ENCODE results near the gene PTGER2. TPM values are rescaled to one million over a fixed set of nuclear protein-coding genes. Genes with fewer than 3 reads are reported as not detected.

PTGER2 gene
- total RNA-seq (2014; rRNA removed; shearing (Covaris generic)), result 0.78 and 1.6 TPM in 2 replicates

DNA sequence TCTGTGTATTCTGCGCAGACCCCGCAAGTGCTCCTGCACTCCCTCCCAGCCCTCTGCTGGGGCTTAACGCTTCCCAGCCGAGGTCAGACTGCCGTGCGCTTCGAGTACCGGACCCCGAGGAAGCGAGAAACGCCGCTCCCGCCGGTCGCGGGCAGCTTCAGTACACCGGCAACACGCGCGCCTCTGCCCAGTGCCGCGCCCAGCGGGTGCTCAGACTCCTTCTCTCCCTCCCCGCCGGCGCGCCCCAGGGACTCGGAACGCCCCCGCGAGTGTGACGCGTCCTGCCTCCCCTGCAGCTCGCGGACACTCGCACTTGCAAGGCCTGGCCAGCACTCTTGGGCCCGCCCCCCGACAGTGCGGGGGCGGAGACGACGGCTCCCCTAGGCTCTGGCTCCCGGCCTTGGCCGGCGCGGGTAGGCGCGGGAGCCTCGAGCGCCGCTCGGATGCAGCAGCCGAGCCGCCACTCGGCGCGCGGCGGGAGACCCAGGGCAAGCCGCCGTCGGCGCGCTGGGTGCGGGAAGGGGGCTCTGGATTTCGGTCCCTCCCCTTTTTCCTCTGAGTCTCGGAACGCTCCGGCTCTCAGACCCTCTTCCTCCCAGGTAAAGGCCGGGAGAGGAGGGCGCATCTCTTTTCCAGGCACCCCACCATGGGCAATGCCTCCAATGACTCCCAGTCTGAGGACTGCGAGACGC, at the start of gene PTGER2:
Gene PTGER2, plus strand, starts transcription at position 410 of the 692 bp plus-strand sequence. Its CDS starts 237 bp downstream, at position 647.
- DNase-seq (ENCODE audit: low read depth), result peak; percentile 87

DNA sequence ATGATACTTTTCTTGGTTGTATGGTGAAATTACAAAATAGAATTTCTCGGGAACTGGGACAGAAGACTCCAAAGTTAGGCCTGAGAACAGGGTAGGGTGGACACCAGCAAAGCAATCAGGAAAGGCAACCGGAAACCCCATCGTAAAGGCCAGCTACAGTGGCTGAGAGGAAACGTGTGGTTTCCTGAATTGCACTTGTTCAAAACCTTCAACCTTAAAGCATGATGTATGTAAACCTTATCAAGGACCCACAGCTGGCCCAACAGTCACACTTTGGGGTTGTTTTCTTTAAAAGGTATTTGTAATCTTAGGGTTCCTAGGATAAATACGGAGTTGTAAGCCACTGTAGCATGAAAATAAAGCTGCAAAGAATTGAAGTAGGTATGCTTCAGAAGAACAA, 48.9 kb upstream of the PTGER2 start:
- no peak for DNase-seq (ENCODE audit: low read depth)

DNA sequence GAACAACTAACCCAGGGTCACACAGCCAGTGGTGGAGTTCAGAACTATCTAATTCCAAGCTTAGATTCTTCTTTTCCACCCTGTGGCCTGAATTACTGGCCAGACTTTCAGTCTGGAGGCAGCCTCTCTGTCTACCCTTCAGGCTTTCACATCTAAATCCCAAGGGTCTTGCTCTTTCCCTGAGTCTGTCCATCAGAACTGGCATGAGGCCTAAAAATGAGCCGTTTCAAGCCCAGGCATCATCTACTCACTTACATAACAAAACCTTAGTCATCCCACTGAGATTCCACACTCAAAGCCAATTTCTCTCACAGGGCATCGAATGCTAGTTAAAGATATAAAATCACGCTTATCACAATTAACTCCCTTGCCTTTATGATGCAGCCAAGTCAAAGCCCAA, 47.9 kb upstream of the PTGER2 start:
- peak; percentile 27 for DNase-seq (ENCODE audit: low read depth)

DNA sequence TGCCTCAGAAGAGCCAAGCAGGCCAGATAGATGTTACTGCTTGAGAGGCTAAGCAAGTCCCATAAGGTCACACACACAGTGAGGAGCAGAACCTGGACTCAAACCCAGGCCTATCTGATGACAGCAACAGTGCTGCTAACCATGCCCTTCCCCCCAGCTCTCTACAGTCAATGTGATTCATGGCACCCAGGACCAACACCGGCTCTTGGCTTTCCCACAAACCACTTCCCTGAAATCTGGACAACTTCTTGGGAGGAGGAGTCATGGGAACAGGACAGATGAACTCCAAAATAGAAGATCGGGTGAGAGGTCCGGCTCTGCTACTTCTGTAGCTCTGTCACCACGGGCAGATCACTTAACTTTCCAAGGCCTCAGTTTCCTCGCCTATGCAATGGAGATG, 47.3 kb upstream of the PTGER2 start:
- peak; percentile 47 for DNase-seq (ENCODE audit: low read depth)

GRCh38 chr14:52267501-52268278, 46.4 kb upstream of the PTGER2 start, which contains the start of gene PTGDR:
PTGDR (plus strand) TSS chr14:52267698; CDS start chr14:52267815, 117 bp downstream.
- peak; percentile 8 for DNase-seq (ENCODE audit: low read depth)

- DNase-seq (ENCODE audit: low read depth), result no peak
These were observed 45.6 kb upstream of the PTGER2 start for GRCh38 chr14:52268279-52269061.

- DNase-seq (ENCODE audit: low read depth), result no peak
These were observed 45.0 kb upstream of the PTGER2 start for GRCh38 chr14:52269100-52269499.

DNA sequence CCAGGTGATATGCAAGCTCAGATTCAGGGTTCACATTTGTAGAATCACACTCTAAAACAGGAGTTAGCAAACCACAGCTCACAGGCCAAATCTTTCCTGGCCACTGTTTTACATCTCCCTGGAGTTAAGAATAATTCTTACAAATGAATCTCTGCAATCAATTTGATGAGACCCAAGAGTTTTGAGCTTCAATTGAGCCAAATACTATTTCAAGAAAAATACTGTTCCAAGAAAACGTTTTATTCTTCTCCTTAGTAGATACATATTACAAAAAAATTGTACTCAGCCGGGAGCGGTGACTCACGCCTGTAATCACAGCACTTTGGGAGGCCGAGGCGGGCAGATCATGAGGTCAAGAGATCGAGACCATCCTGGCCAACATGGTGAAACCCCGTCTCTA, 44.1 kb upstream of the PTGER2 start:
- DNase-seq (ENCODE audit: low read depth), result no peak

DNA sequence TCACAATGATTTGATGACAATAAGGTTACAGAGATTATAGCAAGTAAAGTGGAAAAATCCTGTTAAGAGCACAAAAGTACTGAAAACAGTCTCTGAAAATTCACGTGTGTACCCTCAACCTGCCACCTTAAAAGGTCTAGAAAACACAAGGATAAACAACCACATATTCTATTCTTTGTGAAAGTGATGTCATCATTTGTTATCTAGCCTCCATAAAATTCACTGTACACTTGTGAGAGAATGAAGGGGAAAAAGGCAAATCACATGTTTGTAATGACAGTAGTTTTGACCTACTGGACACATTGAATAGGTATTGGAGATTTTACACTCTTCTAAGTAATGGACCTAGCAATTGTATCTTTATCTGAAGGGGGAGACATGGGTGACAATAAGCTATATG, 42.6 kb upstream of the PTGER2 start:
- no peak for DNase-seq (ENCODE audit: low read depth)

DNA sequence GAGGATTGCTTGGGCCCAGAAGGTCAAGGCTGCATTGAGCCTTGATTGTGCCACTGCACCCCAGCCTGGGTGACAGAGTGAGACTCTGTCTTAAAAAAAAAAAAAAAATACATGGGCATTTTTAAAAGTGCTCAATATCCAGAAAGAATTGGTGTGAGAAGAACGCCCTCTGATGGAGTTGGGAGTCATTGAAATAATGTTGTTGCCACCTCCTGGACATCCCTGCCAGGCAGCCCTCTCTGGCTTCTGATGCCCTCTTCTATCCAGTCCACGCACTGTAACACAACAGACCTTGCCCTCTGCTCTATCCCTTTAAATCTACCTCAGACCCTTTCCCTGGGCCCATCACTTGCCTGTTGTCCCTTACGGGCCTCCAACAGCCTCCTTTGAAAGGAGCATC, 41.7 kb upstream of the PTGER2 start:
- DNase-seq (ENCODE audit: low read depth), result peak; percentile 32

DNA sequence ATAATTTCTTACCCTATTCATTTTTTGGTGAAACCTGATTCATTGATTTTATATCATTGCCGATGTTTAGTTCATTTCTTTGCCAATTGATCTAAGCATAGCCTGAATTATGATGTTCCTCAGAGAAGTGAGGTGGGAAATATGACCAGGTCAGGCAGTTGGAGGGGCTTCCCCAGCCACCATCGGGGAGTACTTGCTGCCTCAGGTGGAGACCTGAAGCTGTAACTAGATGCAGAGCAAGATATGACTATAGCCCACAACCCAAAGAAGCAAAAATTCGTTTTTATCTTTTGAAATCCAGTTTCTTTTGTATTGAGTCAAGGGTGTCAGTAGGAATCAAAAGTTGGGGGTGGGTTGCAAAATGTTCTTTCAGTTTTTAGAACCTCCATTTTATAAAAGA, 38.7 kb upstream of the PTGER2 start:
- DNase-seq (ENCODE audit: low read depth), result no peak

DNA sequence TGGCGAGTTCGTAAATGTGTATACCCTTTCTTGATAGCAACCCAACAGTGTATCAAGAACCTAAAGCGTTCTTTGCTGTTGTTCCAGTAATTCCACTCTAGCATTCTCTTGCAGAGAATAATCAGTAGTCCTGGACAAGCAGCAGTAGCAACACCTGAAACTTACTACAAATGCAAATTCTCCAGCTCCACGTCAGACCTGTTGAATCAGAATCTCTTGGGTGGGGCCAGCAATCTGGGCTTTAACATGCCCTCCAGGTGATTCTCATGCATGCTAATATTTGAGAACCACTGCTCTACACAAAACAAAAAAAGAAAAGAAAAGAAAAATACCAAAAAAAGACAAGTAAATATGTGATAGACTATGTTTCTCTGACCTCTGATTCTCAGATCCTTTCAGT, 36.6 kb upstream of the PTGER2 start:
- DNase-seq (ENCODE audit: low read depth), result no peak

DNA sequence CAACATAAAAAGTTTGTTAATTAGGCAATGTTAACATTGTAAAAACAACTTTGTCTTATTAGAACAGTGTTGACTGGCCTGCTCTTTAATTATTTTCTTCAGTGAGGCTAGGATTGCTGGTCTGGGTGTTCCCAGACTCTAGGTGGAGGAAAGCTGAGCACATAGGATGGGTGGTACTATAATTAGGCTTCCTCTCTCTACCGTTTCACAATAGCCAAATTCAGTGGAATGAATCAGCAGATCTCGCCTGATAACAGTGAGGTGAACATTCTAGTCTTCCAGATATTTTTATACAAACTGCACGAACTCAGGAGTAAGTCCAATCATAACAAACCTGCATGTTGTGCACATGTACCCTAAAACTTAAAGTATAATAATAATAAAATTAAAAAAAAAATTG, 34.7 kb upstream of the PTGER2 start:
- DNase-seq (ENCODE audit: low read depth), result peak; percentile 74

GRCh38 chr14:52283099-52283498, 31.0 kb upstream of the PTGER2 start:
- peak; percentile 32 for DNase-seq (ENCODE audit: low read depth)

DNA sequence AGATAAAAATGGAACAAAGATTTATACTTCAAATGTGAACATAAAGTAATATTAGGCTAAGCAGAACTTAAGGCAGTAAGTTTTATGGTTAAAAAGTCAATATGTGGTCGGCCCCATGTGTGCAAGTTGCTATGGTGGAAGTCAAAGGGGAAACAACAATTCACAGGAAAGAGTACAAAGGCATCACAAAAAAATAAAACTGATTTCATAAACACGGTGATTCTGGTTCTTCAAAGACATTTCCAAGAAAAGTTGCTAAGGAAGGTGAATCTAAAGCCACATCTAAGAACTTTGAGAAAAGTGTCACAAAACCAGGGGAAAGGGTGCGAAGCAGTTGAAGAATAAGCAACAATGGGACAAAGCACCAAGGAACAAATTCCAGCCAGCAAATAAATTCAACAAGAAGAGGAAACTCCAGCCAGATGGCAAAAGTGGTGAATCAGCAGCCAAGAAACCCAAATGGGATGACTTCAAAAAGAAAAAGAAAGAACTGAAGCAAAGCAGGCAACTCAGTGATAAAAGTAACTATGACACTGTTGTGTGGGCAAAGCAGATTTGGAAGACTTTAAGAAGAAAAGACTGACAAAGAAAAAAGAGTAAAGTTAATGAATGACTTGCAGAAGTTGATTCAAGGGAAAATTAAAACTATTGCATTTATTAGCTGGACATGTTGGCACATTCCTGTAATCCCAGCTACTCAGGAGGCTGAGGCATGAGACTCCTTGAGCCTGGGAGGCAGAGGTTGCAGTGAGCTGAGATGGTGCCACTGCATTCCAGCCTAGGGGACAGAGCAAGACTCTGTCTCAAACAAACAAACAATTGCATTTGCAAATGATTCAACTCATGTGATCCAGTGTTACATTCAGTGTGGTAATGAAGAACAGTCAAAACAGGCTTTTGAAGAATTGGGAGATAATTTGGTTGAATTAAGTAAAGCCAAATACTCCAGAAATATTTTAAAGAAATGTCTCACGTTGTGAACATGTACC, 27.2 kb upstream of the PTGER2 start:
- DNase-seq (ENCODE audit: low read depth), result peak; percentile 9

- DNase-seq (ENCODE audit: low read depth), result no peak
These were observed 17.7 kb upstream of the PTGER2 start for GRCh38 chr14:52296378-52296777.

DNA sequence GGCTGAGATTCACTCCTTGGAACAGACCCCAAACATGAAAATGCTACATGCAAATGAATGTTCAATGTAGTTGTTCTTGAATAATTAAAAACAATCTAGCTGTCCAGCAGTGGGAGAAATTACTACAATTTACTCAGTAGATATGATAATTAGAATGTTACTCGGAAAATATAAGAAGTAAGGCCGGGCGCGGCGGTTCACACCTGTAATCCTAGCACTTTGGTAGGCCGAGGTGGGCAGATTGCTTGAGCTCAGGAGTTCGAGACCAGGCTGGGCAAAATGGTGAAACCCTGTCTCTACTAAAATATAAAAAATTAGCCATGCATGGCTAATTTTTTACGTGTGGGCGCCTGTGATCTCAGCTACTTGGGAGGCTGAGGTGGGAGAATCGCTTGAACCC, 15.3 kb upstream of the PTGER2 start:
- DNase-seq (ENCODE audit: low read depth), result no peak

DNA sequence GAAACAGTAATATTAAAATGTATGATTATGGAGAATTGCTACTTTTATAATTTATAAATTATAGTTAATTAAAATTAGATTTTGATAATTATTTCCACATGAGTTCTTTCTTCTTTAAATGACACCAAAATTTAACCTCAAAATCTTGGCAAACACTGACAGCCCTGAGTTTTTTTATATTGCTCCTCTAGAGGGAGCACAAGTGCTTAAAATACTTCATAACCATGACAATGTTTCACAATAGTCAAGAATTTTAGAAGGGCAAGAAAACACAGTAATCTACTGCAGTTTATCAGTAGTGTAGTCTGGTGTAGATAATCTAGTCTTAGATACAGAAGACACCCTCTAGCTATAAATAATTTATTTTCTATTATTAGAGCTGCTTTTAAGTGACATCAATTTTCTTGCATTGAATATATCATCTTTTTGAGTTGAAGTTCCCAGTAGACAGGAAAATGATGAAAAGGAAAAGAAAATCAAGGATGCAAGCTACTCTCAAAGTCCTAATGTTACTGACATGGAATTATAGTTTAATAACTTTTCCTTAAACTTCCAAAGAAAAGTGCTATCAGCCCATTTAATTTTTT, 14.3 kb upstream of the PTGER2 start:
- peak; percentile 50 for DNase-seq (ENCODE audit: low read depth)

DNA sequence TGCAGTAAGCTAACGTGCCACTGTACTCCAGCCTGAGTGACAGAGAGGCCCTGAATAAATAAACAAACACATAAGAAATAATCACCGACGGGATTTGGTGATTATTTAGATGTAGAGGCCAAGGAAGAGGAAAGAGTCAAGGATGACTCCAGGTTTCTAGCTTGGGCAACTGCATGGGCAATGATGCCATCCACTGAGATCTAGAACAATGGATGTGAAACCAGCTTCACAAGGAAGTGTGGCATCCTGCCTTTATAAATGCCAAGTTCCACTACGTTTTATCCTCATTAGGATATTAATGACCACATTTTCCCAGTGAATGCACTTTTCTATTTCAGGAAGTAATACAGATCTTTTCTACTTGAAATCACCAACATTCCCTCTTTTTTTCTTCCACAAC, 10.9 kb upstream of the PTGER2 start:
- no peak for DNase-seq (ENCODE audit: low read depth)

GRCh38 chr14:52304248-52304904, 9.7 kb upstream of the PTGER2 start:
- DNase-seq (ENCODE audit: low read depth), result no peak
